Body of pancreas (tissue), 4 donors: ENCODE results near the gene FAM72D.
"Not testable (repeated sequence)": the region's sequence is repeated elsewhere in the genome, so short reads cannot be mapped to it uniquely, and the experiment has no call there.

ENCODE experiments used
- POLR2A ChIP-seq, 3 donors: fragments of 450-650 bp; IDR thresholded peaks; one replicate each; pipeline ENCODE4 v1.6.1; 2016; ENCODE audit warnings: antibody characterized with exemption in 3 of 3, mild to moderate bottlenecking in 2 of 3
- TF ChIP-seq, protein P1 (sequence below), 7 experiments: fragments of 450-650 bp in 4 of 7; fragments of 200-600 bp in 3 of 7; sonication (generic) in 3 of 7; IDR thresholded peaks; one replicate each; pipeline ENCODE4 v1.5.1; 2016 to 2019; ENCODE audit warnings: antibody characterized with exemption in 7 of 7

- TF ChIP-seq, protein P1, sequence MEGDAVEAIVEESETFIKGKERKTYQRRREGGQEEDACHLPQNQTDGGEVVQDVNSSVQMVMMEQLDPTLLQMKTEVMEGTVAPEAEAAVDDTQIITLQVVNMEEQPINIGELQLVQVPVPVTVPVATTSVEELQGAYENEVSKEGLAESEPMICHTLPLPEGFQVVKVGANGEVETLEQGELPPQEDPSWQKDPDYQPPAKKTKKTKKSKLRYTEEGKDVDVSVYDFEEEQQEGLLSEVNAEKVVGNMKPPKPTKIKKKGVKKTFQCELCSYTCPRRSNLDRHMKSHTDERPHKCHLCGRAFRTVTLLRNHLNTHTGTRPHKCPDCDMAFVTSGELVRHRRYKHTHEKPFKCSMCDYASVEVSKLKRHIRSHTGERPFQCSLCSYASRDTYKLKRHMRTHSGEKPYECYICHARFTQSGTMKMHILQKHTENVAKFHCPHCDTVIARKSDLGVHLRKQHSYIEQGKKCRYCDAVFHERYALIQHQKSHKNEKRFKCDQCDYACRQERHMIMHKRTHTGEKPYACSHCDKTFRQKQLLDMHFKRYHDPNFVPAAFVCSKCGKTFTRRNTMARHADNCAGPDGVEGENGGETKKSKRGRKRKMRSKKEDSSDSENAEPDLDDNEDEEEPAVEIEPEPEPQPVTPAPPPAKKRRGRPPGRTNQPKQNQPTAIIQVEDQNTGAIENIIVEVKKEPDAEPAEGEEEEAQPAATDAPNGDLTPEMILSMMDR (IDR thresholded peaks at IDR 0.05), result not testable (repeated sequence)
- TF ChIP-seq POLR2A (IDR thresholded peaks at IDR 0.05), result not testable (repeated sequence)
These were observed 61.9 kb downstream of the FAM72D start for GRCh38 chr1:145157715-145158114.
